Spleen (tissue), 11 donors: ENCODE data around the gene HAND1. TPM values are rescaled to one million over a fixed set of nuclear protein-coding genes. Genes with fewer than 3 reads are reported as not detected.

Experiments used
- DNase-seq: peaks from one replicate; pipeline ENCODE4 v3.0.0-alpha.2; 2020
- H3K27ac ChIP-seq, 8 donors: fragments of 200-600 bp; sonication (generic) in 7 of 8; 1 replicate in 4 of 8; 2 replicates in 4 of 8; pipeline versions ENCODE4 v1.5.0 to v1.8.0; 2016 to 2021; ENCODE audit warnings: inconsistent platforms in 4 of 8, mild to moderate bottlenecking in 4 of 8, moderate library complexity in 1 of 8
- H3K27me3 ChIP-seq, 7 donors: fragments of 200-600 bp; sonication (generic) in 6 of 7; replicated peaks in 1 of 7; 1 replicate in 4 of 7; 2 replicates in 3 of 7; pipeline versions ENCODE4 v1.5.0 to v1.8.0; 2016 to 2021; ENCODE audit warnings: inconsistent platforms in 3 of 7, mild to moderate bottlenecking in 1 of 7
- H3K36me3 ChIP-seq, 6 donors: fragments of 200-600 bp; sonication (generic) in 5 of 6; 1 replicate in 4 of 6; 2 replicates in 2 of 6; pipeline versions ENCODE4 v1.5.0 to v1.8.0; 2016 to 2021; ENCODE audit warnings: inconsistent platforms in 2 of 6
- H3K4me1 ChIP-seq, 6 donors: fragments of 200-600 bp; sonication (generic) in 5 of 6; 1 replicate in 3 of 6; 2 replicates in 3 of 6; pipeline versions ENCODE4 v1.5.0 to v1.8.0; 2016 to 2021; ENCODE audit warnings: inconsistent platforms in 3 of 6
- H3K4me3 ChIP-seq, 8 donors: fragments of 200-600 bp; sonication (generic) in 7 of 8; 1 replicate in 4 of 8; 2 replicates in 4 of 8; pipeline versions ENCODE4 v1.5.0 to v1.8.0; 2016 to 2021; ENCODE audit warnings: inconsistent platforms in 4 of 8, mild to moderate bottlenecking in 4 of 8, moderate library complexity in 2 of 8
- H3K9me3 ChIP-seq, 8 donors: fragments of 200-600 bp; sonication (generic) in 7 of 8; 1 replicate in 4 of 8; 2 replicates in 4 of 8; pipeline versions ENCODE4 v1.5.0 to v1.8.0; 2016 to 2021; ENCODE audit warnings: inconsistent platforms in 4 of 8
- CTCF ChIP-seq, 11 experiments: fragments of 200-600 bp in 7 of 11; fragments of 450-650 bp in 4 of 11; sonication (generic) in 4 of 11; IDR thresholded peaks in 8 of 11; conservative IDR thresholded peaks in 3 of 11; 1 replicate in 7 of 11; 2 replicates in 4 of 11; pipeline versions ENCODE4 v1.4.0 to v1.8.0; 2016 to 2021; ENCODE audit warnings: antibody characterized with exemption in 11 of 11, inconsistent platforms in 4 of 11, mild to moderate bottlenecking in 1 of 11
- POLR2A ChIP-seq, 3 donors: fragments of 450-650 bp; IDR thresholded peaks; one replicate each; pipeline ENCODE4 v1.5.1; 2017; ENCODE audit warnings: antibody characterized with exemption in 3 of 3, mild to moderate bottlenecking in 1 of 3
- POLR2AphosphoS5 ChIP-seq, 3 donors: sonication (generic); formaldehyde crosslinking; IDR thresholded peaks; one replicate each; pipeline ENCODE4 v1.5.1; 2017; ENCODE audit warnings: antibody characterized with exemption in 3 of 3
- WGBS, 5 donors: extraction: QIAGEN DNeasy Blood & Tissue Kit in 3 of 5; methylation state at CpG; one replicate each; pipeline versions ENCODE4 v1.1.5 to v1.1.7; 2013 to 2018; 5-methylcytosine and 5-hydroxymethylcytosine counted together
- intact Hi-C: fragments of 100-400 bp; cut with DNase I; formaldehyde crosslinking; loops from one replicate; pipeline ENCODE4 v1.15.0; 2023; ENCODE audit warnings: low total_unique reads
- polyA plus RNA-seq, 3 donors: library from polyadenylated mRNA; stranded (reverse); fragments of 200-250 nt; gene quantifications; one replicate each; pipeline ENCODE4 v1.2.1, GENCODE V29; 2013
- total RNA-seq, 7 donors: library from RNA; depleted of rRNA in 3 of 7; stranded (reverse); fragments of >200 nt in 3 of 7; fragmentation: NEBNext Ultra II Directional in 4 of 7; extraction: Animal tissue kit (Norgen Biotek cat#: 25700) in 4 of 7; gene quantifications; one replicate each; pipeline versions ENCODE4 v1.1.0 to v1.2.1, GENCODE V29; 2016 to 2021
- donor health status: healthy with polysubstance abuse.
- donor health status: DM: no; HTN: no; CAD: no; lungs with moderate emphysema.
- donor health status: DM: no; HTN: no; CAD: no.
- donor health status: Bipolar disorder and iron deficiency.
- donor health status: healthy.
- donor health status: DM: no; HTN: no; CAD: no.
- donor health status: DM: yes; HTN: yes; CAD: no.

The HAND1 gene
- total and polyA plus RNA-seq, 10 donors, result not detected

DNA sequence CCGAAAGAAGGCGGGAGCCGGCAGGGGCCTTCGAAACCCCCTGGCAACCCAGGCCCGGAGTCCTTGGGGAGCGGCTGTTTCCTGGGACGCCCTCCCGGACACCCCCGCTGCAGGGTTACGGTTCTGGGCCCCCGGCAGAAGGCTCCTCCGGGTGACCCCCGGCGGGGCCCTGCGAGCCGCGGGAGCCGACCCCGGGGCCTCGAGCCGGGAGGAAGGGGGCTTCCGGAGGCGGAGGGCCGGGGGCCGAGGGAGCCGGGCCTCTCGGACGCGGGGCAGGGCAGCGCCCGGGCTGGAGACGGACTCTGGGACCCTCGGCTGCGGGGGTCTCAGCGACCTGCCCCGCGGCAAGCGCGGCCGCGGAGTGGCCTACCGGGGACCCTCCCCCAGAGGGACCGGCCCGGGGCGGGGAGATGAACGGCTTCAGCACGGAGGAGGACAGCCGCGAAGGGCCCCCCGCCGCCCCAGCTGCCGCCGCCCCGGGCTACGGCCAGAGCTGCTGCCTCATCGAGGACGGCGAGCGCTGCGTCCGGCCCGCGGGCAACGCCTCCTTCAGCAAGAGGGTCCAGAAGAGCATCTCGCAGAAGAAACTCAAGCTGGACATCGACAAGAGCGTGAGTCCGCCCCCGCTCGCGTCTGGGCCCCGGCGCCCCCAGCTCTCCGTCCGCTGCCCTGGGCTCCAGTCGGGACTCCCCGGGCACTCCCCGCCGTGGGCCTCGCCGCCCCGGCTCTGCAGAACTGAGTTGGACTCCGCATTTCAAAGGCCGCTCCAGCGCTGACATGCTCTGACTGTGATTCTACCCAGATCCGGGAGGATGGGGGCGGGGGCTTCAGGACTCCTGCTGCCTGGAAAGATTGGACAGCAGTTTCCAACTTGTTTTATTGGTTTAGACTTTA is 31.6 kb downstream of the HAND1 start:
- Histone ChIP-seq H3K9me3 (no peaks in the 10 kb centered on the region), H3K27me3 (no peaks in the 10 kb centered on the region), H3K4me1 (peaks cover 19 to 66% (median 52%) of the 10 kb centered on the region in 6 donors), H3K27ac (peak overlapping the region; percentile 81 to 95 (median 85)), H3K4me3 (peak overlapping the region; percentile 89 to 99 (median 98)), H3K36me3 (peaks cover under 1 to 34% (median 16%) of the 10 kb centered on the region in 6 donors)
- TF ChIP-seq POLR2A (IDR thresholded peaks at IDR 0.05), result no peak
- TF ChIP-seq POLR2AphosphoS5 (IDR thresholded peaks at IDR 0.05), result peak in 2 of 3 donors; percentile 44 to 67
- WGBS, 5 donors, result 0 to 1% (median 1%) methylated on average over 19 to 87 of the region's 87 CpGs
- intact Hi-C loops, result loop anchor here (10.0 kb wide), 1 partner anchor 308 kb away; the partner anchor contains the start of gene LARP1
- DNase-seq, result peak; percentile 94

- TF ChIP-seq CTCF (IDR thresholded peaks at IDR 0.05 in 8 of 11, conservative IDR thresholded peaks at IDR 0.05 in 3 of 11) (peak in 1 of 11 experiments; percentile 39), POLR2A (IDR thresholded peaks at IDR 0.05) (peak in 2 of 3 donors; percentile 70 to 82), POLR2AphosphoS5 (IDR thresholded peaks at IDR 0.05) (peak; percentile 93 to 96 (median 94))
- H3K4me1 ChIP-seq, result peaks cover 19 to 64% (median 52%) of the 10 kb centered on the region in 6 donors
- H3K27ac ChIP-seq, result peak within 1 kb of the TSS; percentile 81 to 95 (median 85)
- intact Hi-C loops, result loop anchor here (10.0 kb wide), 1 partner anchor 309 kb away; the partner anchor contains the start of gene LARP1
- peak; percentile 97 for DNase-seq
- H3K36me3 ChIP-seq, result peaks cover 2 to 34% (median 19%) of the 10 kb centered on the region in 6 donors
- H3K27me3 ChIP-seq, result no peaks in the 10 kb centered on the region
- WGBS, 5 donors, result 0 to 1% (median 0%) methylated on average over 30 to 70 of the region's 70 CpGs
- H3K4me3 ChIP-seq, result peak within 1 kb of the TSS; percentile 89 to 99 (median 98)
- no peaks in the 10 kb centered on the region for H3K9me3 ChIP-seq
Measured at GRCh38 chr5:154445422-154446194, 32.4 kb downstream of the HAND1 start, which contains the start of gene SAP30L. Gene SAP30L (plus strand): TSS chr5:154445997. CDS start chr5:154446605, 608 bp downstream.

GRCh38 chr5:154444556-154445421 is 33.2 kb downstream of the HAND1 start:
- no peak for TF ChIP-seq POLR2A (IDR thresholded peaks at IDR 0.05)
- TF ChIP-seq CTCF (IDR thresholded peaks at IDR 0.05 in 8 of 11, conservative IDR thresholded peaks at IDR 0.05 in 3 of 11), result no peak
- no peak for TF ChIP-seq POLR2AphosphoS5 (IDR thresholded peaks at IDR 0.05)
- peak overlapping the region; percentile 81 to 95 (median 85) for H3K27ac ChIP-seq
- 4 to 6% (median 5%) methylated on average over 30 of the region's 30 CpGs for WGBS, 5 donors
- H3K9me3 ChIP-seq, result no peaks in the 10 kb centered on the region
- no peaks in the 10 kb centered on the region for H3K27me3 ChIP-seq
- H3K4me1 ChIP-seq, result peaks cover 19 to 56% (median 48%) of the 10 kb centered on the region in 6 donors
- intact Hi-C loops, result loop anchor here (10.0 kb wide), 1 partner anchor 310 kb away; the partner anchor contains the start of gene LARP1
- H3K36me3 ChIP-seq, result peaks cover 4 to 35% (median 27%) of the 10 kb centered on the region in 6 donors
- peak overlapping the region; percentile 89 to 99 (median 98) for H3K4me3 ChIP-seq
- peak; percentile 86 for DNase-seq
